PC-3 (cell line): ENCODE data around the gene RAB30.

ENCODE experiments used
- EZH2 ChIP-seq: fragments of 300-600 bp; sonication (generic); IDR thresholded peaks from one replicate; pipeline ENCODE4 v1.6.1; 2017; ENCODE audit warnings: antibody characterized with exemption, mild to moderate bottlenecking, low read length; ENCODE audit not compliant: unreplicated experiment
- EZH2phosphoT487 ChIP-seq: fragments of 300-600 bp; sonication (generic); IDR thresholded peaks from 2 replicates; pipeline ENCODE4 v1.6.1; 2018; ENCODE audit warnings: mild to moderate bottlenecking, antibody characterized with exemption, low read length, borderline replicate concordance
- TF ChIP-seq, protein P1 (sequence below): fragments of 300-600 bp; sonication (generic); conservative IDR thresholded peaks from 2 replicates; pipeline ENCODE4 v1.5.1; 2017; ENCODE audit warnings: antibody characterized with exemption, low read depth, mild to moderate bottlenecking, low read length

DNA sequence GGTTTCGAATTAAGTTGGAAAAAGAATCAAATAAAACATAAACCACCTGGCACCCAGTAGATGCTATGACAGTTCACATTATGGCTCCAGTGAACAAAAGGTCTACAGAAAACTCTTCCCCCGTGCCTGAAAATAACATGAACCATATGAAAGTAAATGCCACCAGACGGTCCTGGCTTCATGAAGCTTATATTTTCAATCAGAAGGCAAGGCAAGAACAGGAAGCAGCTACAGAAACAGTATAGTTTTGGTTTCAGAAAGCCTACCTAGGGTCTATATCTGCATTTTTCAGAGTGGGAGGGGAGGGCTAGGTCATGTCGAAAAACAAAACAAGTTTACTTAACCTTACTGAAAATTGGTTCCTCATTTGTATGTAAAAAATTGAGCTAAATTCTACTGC, 9.8 kb downstream of the RAB30 start:
- TF ChIP-seq, protein P1, sequence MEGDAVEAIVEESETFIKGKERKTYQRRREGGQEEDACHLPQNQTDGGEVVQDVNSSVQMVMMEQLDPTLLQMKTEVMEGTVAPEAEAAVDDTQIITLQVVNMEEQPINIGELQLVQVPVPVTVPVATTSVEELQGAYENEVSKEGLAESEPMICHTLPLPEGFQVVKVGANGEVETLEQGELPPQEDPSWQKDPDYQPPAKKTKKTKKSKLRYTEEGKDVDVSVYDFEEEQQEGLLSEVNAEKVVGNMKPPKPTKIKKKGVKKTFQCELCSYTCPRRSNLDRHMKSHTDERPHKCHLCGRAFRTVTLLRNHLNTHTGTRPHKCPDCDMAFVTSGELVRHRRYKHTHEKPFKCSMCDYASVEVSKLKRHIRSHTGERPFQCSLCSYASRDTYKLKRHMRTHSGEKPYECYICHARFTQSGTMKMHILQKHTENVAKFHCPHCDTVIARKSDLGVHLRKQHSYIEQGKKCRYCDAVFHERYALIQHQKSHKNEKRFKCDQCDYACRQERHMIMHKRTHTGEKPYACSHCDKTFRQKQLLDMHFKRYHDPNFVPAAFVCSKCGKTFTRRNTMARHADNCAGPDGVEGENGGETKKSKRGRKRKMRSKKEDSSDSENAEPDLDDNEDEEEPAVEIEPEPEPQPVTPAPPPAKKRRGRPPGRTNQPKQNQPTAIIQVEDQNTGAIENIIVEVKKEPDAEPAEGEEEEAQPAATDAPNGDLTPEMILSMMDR = no peak
- TF ChIP-seq EZH2 (no peak), EZH2phosphoT487 (no peak)
